Thymus (tissue), 11 donors: ENCODE results near the gene CDC42EP4. TPM values are rescaled to one million over a fixed set of nuclear protein-coding genes. Genes with fewer than 3 reads are reported as not detected.

ENCODE experiments used
- DNase-seq, 9 donors: peaks; one replicate each; pipeline ENCODE4 v3.0.0-alpha.2; 2013; ENCODE audit warnings: low spot score in 9 of 9, low read depth in 6 of 9, missing footprints in 1 of 9
- H3K27ac ChIP-seq, 2 donors: one replicate each; pipeline ENCODE4 v1.5.1; 2013; ENCODE audit warnings: control low read depth in 1 of 2, low read depth in 1 of 2, low read length in 1 of 2, mild to moderate bottlenecking in 1 of 2, moderate library complexity in 1 of 2
- H3K27me3 ChIP-seq, 2 donors: one replicate each; pipeline ENCODE4 v1.5.1; 2013; ENCODE audit warnings: low read length in 1 of 2; ENCODE audit not compliant: control insufficient read depth in 2 of 2, insufficient read depth in 1 of 2
- H3K36me3 ChIP-seq, 2 donors: one replicate each; pipeline ENCODE4 v1.5.1; 2013; ENCODE audit warnings: low read length in 1 of 2, mild to moderate bottlenecking in 1 of 2, moderate library complexity in 1 of 2; ENCODE audit not compliant: control insufficient read depth in 2 of 2, insufficient read depth in 2 of 2
- H3K4me1 ChIP-seq, 2 donors: one replicate each; pipeline ENCODE4 v1.5.1; 2013; ENCODE audit warnings: low read length in 2 of 2; ENCODE audit not compliant: control insufficient read depth in 2 of 2, insufficient read depth in 2 of 2
- H3K4me3 ChIP-seq, 2 donors: one replicate each; pipeline ENCODE4 v1.5.1; 2013; ENCODE audit warnings: low read length in 2 of 2, control low read depth in 1 of 2, mild to moderate bottlenecking in 1 of 2
- H3K9me3 ChIP-seq, 2 donors: one replicate each; pipeline ENCODE4 v1.5.1; 2013; ENCODE audit warnings: low read length in 1 of 2, mild to moderate bottlenecking in 1 of 2; ENCODE audit not compliant: control insufficient read depth in 2 of 2, insufficient read depth in 1 of 2
- WGBS: extraction: QIAGEN DNeasy Blood & Tissue Kit; methylation state at CpG from one replicate; pipeline ENCODE4 v1.1.7; 2013; 5-methylcytosine and 5-hydroxymethylcytosine counted together
- polyA plus RNA-seq: library from polyadenylated mRNA; stranded (reverse); fragments of 200-250 nt; gene quantifications from one replicate; pipeline ENCODE4 v1.2.3, GENCODE V29; 2013
- total RNA-seq: library from RNA; stranded (reverse); fragments of 120-200 nt; gene quantifications from one replicate; pipeline ENCODE4 v1.2.4, GENCODE V29; 2013
- donor health status: healthy.

Gene CDC42EP4
- total and polyA plus RNA-seq, 2 donors, result 20.8 to 30.9 TPM

DNA sequence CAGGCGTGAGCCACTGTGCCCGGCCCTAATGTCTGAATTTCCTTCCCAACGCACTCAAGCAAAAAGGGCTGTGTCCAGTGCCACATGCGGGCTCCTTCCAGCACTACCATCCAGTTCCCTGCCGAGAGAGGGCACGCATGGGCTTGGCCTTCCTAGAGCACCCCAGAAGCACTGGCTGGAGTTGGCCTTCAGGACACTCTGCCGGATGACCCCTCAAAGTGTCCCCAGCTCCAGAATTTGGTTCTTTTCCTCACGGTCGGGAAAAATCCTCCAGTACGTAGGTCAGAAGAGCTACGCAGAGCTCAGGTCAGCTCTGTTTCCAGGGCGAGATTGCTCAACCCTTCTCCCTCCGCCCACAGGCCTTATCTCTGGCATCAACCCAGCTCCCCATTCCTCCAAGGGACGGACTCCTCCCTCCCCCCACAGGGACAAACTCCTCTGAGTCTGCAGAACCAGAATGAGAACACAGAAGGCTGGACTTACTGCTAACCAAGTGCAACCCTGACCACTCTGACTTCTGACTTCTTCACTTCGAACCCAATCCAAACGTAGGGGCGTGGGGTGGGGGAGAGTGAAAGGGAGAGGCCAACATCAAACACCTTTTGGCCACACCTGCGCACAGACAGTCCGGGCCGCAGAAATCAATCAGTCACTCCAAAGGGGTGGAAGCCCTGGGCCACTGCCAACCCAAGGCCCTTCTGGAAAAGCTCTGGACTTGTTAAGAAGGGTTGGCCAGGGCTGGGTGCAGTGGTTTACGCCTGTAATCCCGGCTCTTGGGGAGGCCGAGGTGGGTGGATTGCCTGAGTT, 3.6 kb downstream of the CDC42EP4 start:
- peaks cover 0 to 38% of the 10 kb centered on the region in 2 donors for H3K27me3 ChIP-seq
- no peaks in the 10 kb centered on the region for H3K36me3 ChIP-seq
- H3K27ac ChIP-seq, result peak overlapping the region; percentile 3 to 64
- no peak for DNase-seq
- WGBS, result 91% methylated on average over 23 of the region's 23 CpGs
- no peak overlapping the region for H3K4me3 ChIP-seq
- H3K4me1 ChIP-seq, result peaks cover 11 to 34% of the 10 kb centered on the region in 2 donors
- no peaks in the 10 kb centered on the region for H3K9me3 ChIP-seq

- no peaks in the 10 kb centered on the region for H3K9me3 ChIP-seq
- H3K36me3 ChIP-seq, result no peaks in the 10 kb centered on the region
- WGBS, result 97% methylated on average over 9 of the region's 9 CpGs
- DNase-seq, result no peak
- H3K4me1 ChIP-seq, result peaks cover 11 to 28% of the 10 kb centered on the region in 2 donors
- H3K4me3 ChIP-seq, result no peak overlapping the region
- peaks cover 0 to 30% of the 10 kb centered on the region in 2 donors for H3K27me3 ChIP-seq
- H3K27ac ChIP-seq, result no peak overlapping the region
These were observed 4.7 kb downstream of the CDC42EP4 start for GRCh38 chr17:73307130-73307529.

- peaks cover 11 to 23% of the 10 kb centered on the region in 2 donors for H3K4me1 ChIP-seq
- H3K27me3 ChIP-seq, result peaks cover 0 to 20% of the 10 kb centered on the region in 2 donors
- H3K4me3 ChIP-seq, result no peak overlapping the region
- DNase-seq, result no peak
- no peaks in the 10 kb centered on the region for H3K9me3 ChIP-seq
- peak overlapping the region in 1 of 2 donors; percentile 30 for H3K27ac ChIP-seq
- 80% methylated on average over 11 of the region's 11 CpGs for WGBS
- no peaks in the 10 kb centered on the region for H3K36me3 ChIP-seq
These were observed 5.7 kb downstream of the CDC42EP4 start for GRCh38 chr17:73305845-73306836.

- 55% methylated on average over 16 of the region's 16 CpGs for whole genome bisulfite sequencing
- peaks cover 6 to 15% of the 10 kb centered on the region in 2 donors for H3K4me1 ChIP-seq
- DNase-seq, result no peak
These were observed 6.6 kb downstream of the CDC42EP4 start for GRCh38 chr17:73304971-73305812.

GRCh38 chr17:73304438-73304837, 7.4 kb downstream of the CDC42EP4 start:
- Histone ChIP-seq H3K9me3 (no peaks in the 10 kb centered on the region), H3K4me3 (no peak overlapping the region), H3K36me3 (no peaks in the 10 kb centered on the region), H3K27ac (peak overlapping the region; percentile 40 to 73), H3K4me1 (peaks cover 0 to 8% of the 10 kb centered on the region in 2 donors), H3K27me3 (peaks cover 0 to 4% of the 10 kb centered on the region in 2 donors)
- 95% methylated on average over 8 of the region's 8 CpGs for WGBS
- DNase-seq, result no peak

More at GRCh38 chr17:73304971-73305812, 6.6 kb downstream of the CDC42EP4 start:
- Histone ChIP-seq H3K27ac (peak overlapping the region; percentile 40 to 73), H3K9me3 (no peaks in the 10 kb centered on the region), H3K36me3 (no peaks in the 10 kb centered on the region), H3K4me3 (no peak overlapping the region), H3K27me3 (peaks cover 0 to 11% of the 10 kb centered on the region in 2 donors)

- Histone ChIP-seq H3K4me1 (peaks cover 0 to 5% of the 10 kb centered on the region in 2 donors), H3K9me3 (no peaks in the 10 kb centered on the region), H3K36me3 (no peaks in the 10 kb centered on the region), H3K4me3 (no peak overlapping the region), H3K27ac (no peak overlapping the region), H3K27me3 (peaks cover 0 to 2% of the 10 kb centered on the region in 2 donors)
- 90% methylated on average over 3 of the region's 3 CpGs for WGBS
- no peak for DNase-seq
These were observed 9.6 kb downstream of the CDC42EP4 start for GRCh38 chr17:73302189-73302588.

DNA sequence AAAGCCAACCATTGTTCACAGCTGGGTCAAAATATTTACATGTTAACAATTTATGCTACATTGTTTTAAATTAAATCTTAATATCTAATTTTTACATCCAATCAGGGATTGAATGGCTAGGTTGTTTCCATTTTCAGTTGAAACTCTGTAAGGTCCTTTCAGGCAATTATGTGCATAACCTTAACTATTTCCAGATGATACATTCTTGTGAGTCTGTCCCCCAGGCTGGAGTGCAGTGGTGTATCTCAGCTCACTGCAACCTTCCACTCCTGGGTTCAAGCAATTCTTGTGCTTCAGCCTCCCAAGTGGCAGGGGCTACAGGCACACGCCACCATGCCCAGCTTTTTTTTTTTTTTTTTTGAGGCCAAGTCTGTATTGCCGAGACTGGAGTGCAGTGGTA, 10.4 kb downstream of the CDC42EP4 start:
- WGBS, result 100% methylated on average over 2 of the region's 2 CpGs
- H3K4me3 ChIP-seq, result no peak overlapping the region
- peaks cover 0 to 2% of the 10 kb centered on the region in 2 donors for H3K4me1 ChIP-seq
- no peak overlapping the region for H3K27ac ChIP-seq
- H3K27me3 ChIP-seq, result peaks cover 0 to 2% of the 10 kb centered on the region in 2 donors
- H3K36me3 ChIP-seq, result no peaks in the 10 kb centered on the region
- DNase-seq, result no peak
- H3K9me3 ChIP-seq, result no peaks in the 10 kb centered on the region

- H3K4me3 ChIP-seq, result no peak overlapping the region
- 97% methylated on average over 3 of the region's 3 CpGs for WGBS
- H3K36me3 ChIP-seq, result no peaks in the 10 kb centered on the region
- H3K4me1 ChIP-seq, result peaks cover 0 to 2% of the 10 kb centered on the region in 2 donors
- no peaks in the 10 kb centered on the region for H3K9me3 ChIP-seq
- H3K27ac ChIP-seq, result no peak overlapping the region
- peaks cover 0 to 2% of the 10 kb centered on the region in 2 donors for H3K27me3 ChIP-seq
- DNase-seq, result no peak
These were observed 11.4 kb downstream of the CDC42EP4 start for GRCh38 chr17:73300392-73300791.
